DOHH2 (cell line): ENCODE measurements around the gene CDY1.
"Not testable (repeated sequence)": the region's sequence is repeated elsewhere in the genome, so short reads cannot be mapped to it uniquely, and the experiment has no call there.

Experiments used
- EZH2phosphoT487 ChIP-seq: fragments of 200-600 bp; sonication (generic); IDR thresholded peaks from 2 replicates; pipeline ENCODE4 v1.6.1; 2017; ENCODE audit warnings: borderline replicate concordance, mild to moderate bottlenecking, antibody characterized with exemption, low read length, moderate library complexity, mixed read lengths
- TF ChIP-seq, protein P1 (sequence below): fragments of 200-600 bp; sonication (generic); IDR thresholded peaks from one replicate; pipeline ENCODE4 v1.5.1; 2014; ENCODE audit warnings: antibody characterized with exemption, mild to moderate bottlenecking, low read depth, low read length; ENCODE audit not compliant: poor library complexity, severe bottlenecking

DNA sequence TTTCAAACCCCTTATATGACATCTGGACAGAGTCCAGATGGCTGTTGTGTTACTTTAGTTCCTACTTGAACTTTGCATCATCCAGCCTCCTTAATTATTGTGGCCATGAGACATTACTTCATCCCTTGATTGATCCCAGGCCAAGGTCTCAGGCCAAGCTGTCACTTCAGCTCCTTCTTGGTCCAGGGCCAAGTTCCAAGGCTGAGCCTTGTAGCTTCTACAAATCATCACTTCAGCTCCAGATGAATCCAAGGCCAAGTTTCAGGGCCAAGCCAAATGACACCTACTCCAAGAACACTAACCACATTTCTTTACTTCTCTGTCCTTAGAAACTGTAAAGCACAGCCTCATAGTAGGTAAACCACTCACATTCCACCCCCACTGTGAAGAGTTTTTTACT, 1.7 kb upstream of the CDY1 start:
- TF ChIP-seq, protein P1, sequence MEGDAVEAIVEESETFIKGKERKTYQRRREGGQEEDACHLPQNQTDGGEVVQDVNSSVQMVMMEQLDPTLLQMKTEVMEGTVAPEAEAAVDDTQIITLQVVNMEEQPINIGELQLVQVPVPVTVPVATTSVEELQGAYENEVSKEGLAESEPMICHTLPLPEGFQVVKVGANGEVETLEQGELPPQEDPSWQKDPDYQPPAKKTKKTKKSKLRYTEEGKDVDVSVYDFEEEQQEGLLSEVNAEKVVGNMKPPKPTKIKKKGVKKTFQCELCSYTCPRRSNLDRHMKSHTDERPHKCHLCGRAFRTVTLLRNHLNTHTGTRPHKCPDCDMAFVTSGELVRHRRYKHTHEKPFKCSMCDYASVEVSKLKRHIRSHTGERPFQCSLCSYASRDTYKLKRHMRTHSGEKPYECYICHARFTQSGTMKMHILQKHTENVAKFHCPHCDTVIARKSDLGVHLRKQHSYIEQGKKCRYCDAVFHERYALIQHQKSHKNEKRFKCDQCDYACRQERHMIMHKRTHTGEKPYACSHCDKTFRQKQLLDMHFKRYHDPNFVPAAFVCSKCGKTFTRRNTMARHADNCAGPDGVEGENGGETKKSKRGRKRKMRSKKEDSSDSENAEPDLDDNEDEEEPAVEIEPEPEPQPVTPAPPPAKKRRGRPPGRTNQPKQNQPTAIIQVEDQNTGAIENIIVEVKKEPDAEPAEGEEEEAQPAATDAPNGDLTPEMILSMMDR, result not testable (repeated sequence)
- TF ChIP-seq EZH2phosphoT487, result not testable (repeated sequence)
